ENCODE data around the gene ALDH1A1. TPM values are rescaled to one million over a fixed set of nuclear protein-coding genes. Genes with fewer than 3 reads are reported as not detected.

The ALDH1A1 gene
- polyA plus RNA-seq, 3 donors, result 28.6 to 117 (median 105) TPM

- H3K4me3 Mint-ChIP-seq, result no peak overlapping the region
- H4K20me1 ChIP-seq (ENCODE audit: insufficient read depth, low read length), result no peaks in the 10 kb centered on the region
- no peak overlapping the region for H3K4me2 ChIP-seq (replicated peaks; ENCODE audit: extremely low read depth, low read length, poor library complexity, severe bottlenecking)
- no peak for TF ChIP-seq CTCF (IDR thresholded peaks at IDR 0.05)
- no peak overlapping the region for H3K27ac ChIP-seq (ENCODE audit: low read depth in 1 of 2, low read length in 2 of 2)
- 100% methylated on average over 1 of the region's 2 CpGs for WGBS (ENCODE audit: insufficient coverage)
- H3K9me3 ChIP-seq (replicated peaks in 1 of 2; ENCODE audit: control insufficient read depth in 1 of 2, insufficient read depth in 1 of 2, low read length in 2 of 2), result no peaks in the 10 kb centered on the region
- no peak for DNase-seq
- H3K27me3 Mint-ChIP-seq (ENCODE audit: low read depth in 3 of 3), result peaks cover 0 to 1% (median 0%) of the 10 kb centered on the region in 3 donors
- H3K27me3 ChIP-seq (ENCODE audit: control insufficient read depth in 2 of 2, insufficient read depth in 2 of 2, low read length in 2 of 2), result no peaks in the 10 kb centered on the region
- no peak overlapping the region for H3K4me3 ChIP-seq (replicated peaks in 1 of 3; ENCODE audit: low read depth in 2 of 3, low read length in 3 of 3)
- H3K9me3 Mint-ChIP-seq, result no peaks in the 10 kb centered on the region
- no peak overlapping the region for H3K27ac Mint-ChIP-seq
- no peaks in the 10 kb centered on the region for H3K36me3 ChIP-seq (replicated peaks in 1 of 2; ENCODE audit: control insufficient read depth in 1 of 2, insufficient read depth in 2 of 2, low read length in 2 of 2)
- no peaks in the 10 kb centered on the region for H3K36me3 Mint-ChIP-seq
- intact Hi-C loops (cut with micrococcal nuclease), result no loop called here
- no peak overlapping the region for H3K9ac ChIP-seq (ENCODE audit: insufficient read depth, low read length, poor library complexity, severe bottlenecking)
- H3K4me1 ChIP-seq (ENCODE audit: control insufficient read depth in 1 of 2, insufficient read depth in 2 of 2, low read length in 2 of 2), result no peaks in the 10 kb centered on the region
- no peaks in the 10 kb centered on the region for H3K79me2 ChIP-seq (ENCODE audit: insufficient read depth, low read length)
- no peak overlapping the region for H2AFZ ChIP-seq (ENCODE audit: insufficient read depth, low read depth, low read length, poor library complexity, severe bottlenecking)
- no peaks in the 10 kb centered on the region for H3K4me1 Mint-ChIP-seq
Observed at GRCh38 chr9:72980183-72980582, 27.3 kb upstream of the ALDH1A1 start.

- no peaks in the 10 kb centered on the region for H3K27me3 ChIP-seq (ENCODE audit: control insufficient read depth in 2 of 2, insufficient read depth in 2 of 2, low read length in 2 of 2)
- H3K9me3 ChIP-seq (replicated peaks in 1 of 2; ENCODE audit: control insufficient read depth in 1 of 2, insufficient read depth in 1 of 2, low read length in 2 of 2), result no peaks in the 10 kb centered on the region
- H3K79me2 ChIP-seq (ENCODE audit: insufficient read depth, low read length), result no peaks in the 10 kb centered on the region
- no CpG with 5 or more reads among the region's 1 CpG for WGBS (ENCODE audit: insufficient coverage)
- intact Hi-C loops (cut with micrococcal nuclease), result no loop called here
- H3K27ac Mint-ChIP-seq, result no peak overlapping the region
- no peak overlapping the region for H3K4me2 ChIP-seq (replicated peaks; ENCODE audit: extremely low read depth, low read length, poor library complexity, severe bottlenecking)
- no peak overlapping the region for H3K27ac ChIP-seq (ENCODE audit: low read depth in 1 of 2, low read length in 2 of 2)
- TF ChIP-seq CTCF (IDR thresholded peaks at IDR 0.05), result no peak
- H3K9me3 Mint-ChIP-seq, result no peaks in the 10 kb centered on the region
- H3K4me3 Mint-ChIP-seq, result no peak overlapping the region
- peaks cover 0 to 1% (median 0%) of the 10 kb centered on the region in 3 donors for H3K27me3 Mint-ChIP-seq (ENCODE audit: low read depth in 3 of 3)
- no peaks in the 10 kb centered on the region for H4K20me1 ChIP-seq (ENCODE audit: insufficient read depth, low read length)
- H3K4me1 Mint-ChIP-seq, result no peaks in the 10 kb centered on the region
- H3K9ac ChIP-seq (ENCODE audit: insufficient read depth, low read length, poor library complexity, severe bottlenecking), result no peak overlapping the region
- DNase-seq, result no peak
- H3K4me3 ChIP-seq (replicated peaks in 1 of 3; ENCODE audit: low read depth in 2 of 3, low read length in 3 of 3), result no peak overlapping the region
- no peak overlapping the region for H2AFZ ChIP-seq (ENCODE audit: insufficient read depth, low read depth, low read length, poor library complexity, severe bottlenecking)
- no peaks in the 10 kb centered on the region for H3K36me3 Mint-ChIP-seq
- no peaks in the 10 kb centered on the region for H3K4me1 ChIP-seq (ENCODE audit: control insufficient read depth in 1 of 2, insufficient read depth in 2 of 2, low read length in 2 of 2)
- no peaks in the 10 kb centered on the region for H3K36me3 ChIP-seq (replicated peaks in 1 of 2; ENCODE audit: control insufficient read depth in 1 of 2, insufficient read depth in 2 of 2, low read length in 2 of 2)
Observed at GRCh38 chr9:72979405-72980100, 26.7 kb upstream of the ALDH1A1 start.

Measured in CD14-positive monocyte (primary cell).